ENCODE results near the gene OAT. TPM values are rescaled to one million over a fixed set of nuclear protein-coding genes. Genes with fewer than 3 reads are reported as not detected.

Gene OAT
- total and polyA plus RNA-seq, 10 of the 15 experiments (the other 5 are each of a cell fraction or from before 2014, with no cell fraction given) = 1.2 to 9.8 (median 1.6) TPM

DNA sequence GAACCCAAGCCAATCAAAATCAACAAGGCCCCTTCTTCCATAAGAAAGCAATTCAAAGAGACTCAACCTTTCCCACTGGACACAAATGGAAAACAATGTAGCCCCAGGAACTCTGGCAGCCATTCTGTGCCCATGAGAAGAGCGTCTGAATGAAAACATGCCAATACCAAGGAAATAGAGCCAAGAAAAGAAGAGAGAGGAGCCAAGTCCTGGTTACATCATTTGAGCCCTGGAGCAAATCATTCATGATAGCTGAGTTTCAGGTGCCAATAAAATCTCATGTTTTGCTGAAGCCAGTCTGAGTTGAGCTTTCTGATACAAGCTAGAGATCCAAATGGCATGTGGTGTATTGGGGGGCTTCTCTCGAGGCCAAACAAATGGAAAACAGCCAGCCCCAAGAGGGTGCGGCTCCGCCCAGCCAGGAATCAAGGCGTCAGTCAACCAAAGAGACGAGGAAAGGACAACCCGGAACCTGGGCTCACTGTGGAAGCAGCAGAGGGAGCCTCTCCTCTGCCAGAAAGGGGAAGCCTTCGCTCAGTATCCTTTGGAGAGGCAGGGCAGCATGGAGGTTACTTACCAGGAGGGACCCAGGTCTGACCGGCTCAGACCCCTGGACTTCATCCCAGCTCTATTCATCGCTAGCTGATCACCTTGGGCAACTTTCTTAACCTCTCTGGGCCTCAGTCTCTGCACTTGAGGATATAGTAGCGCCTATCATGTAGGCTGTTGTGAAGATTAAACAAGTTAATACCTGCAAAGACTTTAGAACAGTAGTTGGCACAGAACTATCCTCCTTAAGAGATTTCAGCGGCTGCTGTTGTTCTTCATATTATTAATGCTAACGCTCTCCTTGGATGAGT, 61.8 kb downstream of the OAT start:
- H3K79me2 ChIP-seq (ENCODE audit: control insufficient read depth, insufficient read depth, low read length) = no peaks in the 10 kb centered on the region
- no peak overlapping the region for H3K27ac ChIP-seq (ENCODE audit: control insufficient read depth, insufficient read depth)
- BruUV-seq (replicated peaks) = no TSS peak
- in situ Hi-C loops (cut with MboI) = no loop called here
- no peaks in the 10 kb centered on the region; the same call in 2 of the 3 replicates for H3K9me3 ChIP-seq (replicated peaks; ENCODE audit: control insufficient read depth, insufficient read depth, low read length)
- H3K9ac ChIP-seq (ENCODE audit: control insufficient read depth, insufficient read depth, low read length) = no peak overlapping the region
- SMC1A ChIA-PET (ENCODE audit: uncharacterized antibody, unreplicated experiment) = interaction anchor here (0.7 kb wide), 1 partner anchor 9 kb away, joined by 4 read pairs; no protein-coding TSS in a partner anchor
- POLR2A ChIA-PET = no interaction called here
- TF ChIP-seq SMARCA5 (IDR thresholded peaks at IDR 0.05) = no peak
- TF ChIP-seq CBX5 (IDR thresholded peaks at IDR 0.05; ENCODE audit: low read depth) = no peak
- TF ChIP-seq EED (IDR thresholded peaks at IDR 0.05; ENCODE audit: low read depth) = no peak
- TF ChIP-seq ZBED1 (IDR thresholded peaks at IDR 0.05; ENCODE audit: borderline replicate concordance) = no peak
- TF ChIP-seq EZH2 (IDR thresholded peaks at IDR 0.05; ENCODE audit: borderline replicate concordance, control insufficient read depth, low read depth, low read length) = no peak
- TF ChIP-seq TAF1 (IDR thresholded peaks at IDR 0.05; ENCODE audit: borderline replicate concordance, low read depth, low read length) = no peak
- no peak for TF ChIP-seq ZBTB33 (IDR thresholded peaks at IDR 0.05)
- no peak for TF ChIP-seq RUNX3 (IDR thresholded peaks at IDR 0.05; ENCODE audit: low read length)
- no peak for TF ChIP-seq BRCA1 (IDR thresholded peaks at IDR 0.05; ENCODE audit: low read depth, low read length)
- no peak for TF ChIP-seq YY1 (IDR thresholded peaks at IDR 0.05; ENCODE audit: low read depth, low read length)
- no peak for TF ChIP-seq CBX3 (IDR thresholded peaks at IDR 0.05; ENCODE audit: borderline replicate concordance, low read depth)
- TF ChIP-seq MYB (IDR thresholded peaks at IDR 0.05; ENCODE audit: borderline replicate concordance, low read depth, low read length) = no peak
- no peak for TF ChIP-seq IKZF2 (IDR thresholded peaks at IDR 0.05)
- no peak for TF ChIP-seq TCF3 (IDR thresholded peaks at IDR 0.05; ENCODE audit: borderline replicate concordance, insufficient read depth, low read depth, low read length)
- no peaks in the 10 kb centered on the region for H4K20me1 ChIP-seq (ENCODE audit: control insufficient read depth, insufficient read depth)
- CTCF ChIA-PET = interaction anchor here (0.9 kb wide), 1 partner anchor 1724 kb away, joined by 3 read pairs; no protein-coding TSS in a partner anchor
- H3K36me3 ChIP-seq (ENCODE audit: control insufficient read depth in 2 of 2, insufficient read depth in 2 of 2, low read length in 1 of 2) = no peaks in the 10 kb centered on the region
- DNase-seq (ENCODE audit: low read depth, low spot score) = no peak
- no peaks in the 10 kb centered on the region for H3K4me1 ChIP-seq (ENCODE audit: control insufficient read depth, insufficient read depth, low read length)
- FAIRE-seq = no peak
- H3K27me3 ChIP-seq (replicated peaks in 1 of 2; ENCODE audit: control insufficient read depth in 2 of 2, insufficient read depth in 2 of 2, low read length in 1 of 2) = no peaks in the 10 kb centered on the region
- WGBS (ENCODE audit: insufficient coverage, insufficient replicate concordance, low lambda C conversion rate, missing lambda C conversion rate) = 63% methylated on average over 13 of the region's 13 CpGs
- no peak for ATAC-seq
- H3K4me2 ChIP-seq (ENCODE audit: control insufficient read depth, insufficient read depth) = no peak overlapping the region
- no peak overlapping the region for H2AFZ ChIP-seq (ENCODE audit: control insufficient read depth, low read depth, low read length)
- RAD21 ChIA-PET (ENCODE audit: unreplicated experiment) = interaction anchor here (0.6 kb wide), 1 partner anchor 269 kb away, joined by 3 read pairs; no protein-coding TSS in a partner anchor
- H3K4me3 ChIP-seq = no peak overlapping the region
- intact Hi-C loops (cut with micrococcal nuclease; ENCODE audit: unreplicated experiment) = no loop called here

All from GM12878 (cell line).